GM12874 (cell line): ENCODE data around the gene CIRBP.

ENCODE experiments used
- CTCF ChIP-seq: IDR thresholded peaks from 2 replicates; pipeline ENCODE4 v1.5.1; 2011; ENCODE audit warnings: low read depth, mild to moderate bottlenecking, control low read depth, low read length, moderate library complexity; ENCODE audit not compliant: insufficient read depth

The CIRBP gene

GRCh38 chr19:1273263-1274041 is 4.3 kb downstream of the CIRBP start:
- TF ChIP-seq CTCF = no peak

GRCh38 chr19:1274081-1274851 is 5.1 kb downstream of the CIRBP start:
- no peak for TF ChIP-seq CTCF

GRCh38 chr19:1274852-1275259 is 5.7 kb downstream of the CIRBP start:
- no peak for TF ChIP-seq CTCF

GRCh38 chr19:1275260-1275975 is 6.3 kb downstream of the CIRBP start, which contains the start of gene FAM174C:
TSS of gene FAM174C (plus strand) at chr19:1275530. CDS start at chr19:1275550, 20 bp downstream.
- TF ChIP-seq CTCF = no peak

GRCh38 chr19:1275976-1276627 is 7.0 kb downstream of the CIRBP start:
- no peak for TF ChIP-seq CTCF

- no peak for TF ChIP-seq CTCF
These were observed 7.5 kb downstream of the CIRBP start for GRCh38 chr19:1276628-1277022.
